Tibial nerve (tissue), 4 donors: Measurements from ENCODE around the gene CALML5. TPM values are rescaled to one million over a fixed set of nuclear protein-coding genes. Genes with fewer than 3 reads are reported as not detected.

Experiments
- DNase-seq, 2 donors: peaks; one replicate each; pipeline ENCODE4 v3.0.0-alpha.2; 2019; ENCODE audit warnings: low spot score in 2 of 2
- H3K27ac ChIP-seq, 4 donors: fragments of 200-600 bp; sonication (generic) in 3 of 4; one replicate each; pipeline ENCODE4 v1.5.1; 2017 to 2019; ENCODE audit warnings: mild to moderate bottlenecking in 1 of 4
- H3K27me3 ChIP-seq, 2 donors: fragments of 200-600 bp; sonication (generic) in 1 of 2; one replicate each; pipeline versions ENCODE4 v1.5.1 to v1.6.0; 2017 to 2019
- H3K36me3 ChIP-seq, 3 donors: fragments of 200-600 bp; sonication (generic); one replicate each; pipeline ENCODE4 v1.5.1; 2018 to 2019
- H3K4me1 ChIP-seq, 4 donors: fragments of 200-600 bp; sonication (generic) in 3 of 4; one replicate each; pipeline ENCODE4 v1.5.1; 2017 to 2019
- H3K4me3 ChIP-seq, 4 donors: fragments of 200-600 bp; sonication (generic) in 3 of 4; one replicate each; pipeline ENCODE4 v1.5.1; 2017 to 2019; ENCODE audit warnings: mild to moderate bottlenecking in 1 of 4, moderate library complexity in 1 of 4
- H3K9me3 ChIP-seq, 4 donors: fragments of 200-600 bp; sonication (generic) in 3 of 4; one replicate each; pipeline ENCODE4 v1.5.1; 2017 to 2019
- CTCF ChIP-seq, 5 experiments: fragments of 200-600 bp in 3 of 5; fragments of 450-650 bp in 2 of 5; sonication (generic) in 3 of 5; IDR thresholded peaks; one replicate each; pipeline ENCODE4 v1.5.1; 2016 to 2019; ENCODE audit warnings: antibody characterized with exemption in 5 of 5, mild to moderate bottlenecking in 3 of 5, moderate library complexity in 2 of 5
- EP300 ChIP-seq, 2 donors: sonication (generic); formaldehyde crosslinking; IDR thresholded peaks; one replicate each; pipeline ENCODE4 v1.6.1; 2017; ENCODE audit warnings: antibody characterized with exemption in 2 of 2, mild to moderate bottlenecking in 1 of 2
- POLR2A ChIP-seq, 2 donors: fragments of 450-650 bp; IDR thresholded peaks; one replicate each; pipeline ENCODE4 v1.6.1; 2017; ENCODE audit warnings: antibody characterized with exemption in 2 of 2, mild to moderate bottlenecking in 2 of 2, moderate library complexity in 2 of 2
- WGBS, 2 donors: methylation state at CpG; one replicate each; pipeline ENCODE4 v1.1.5; 2018; 5-methylcytosine and 5-hydroxymethylcytosine counted together
- total RNA-seq, 4 donors: library from RNA; depleted of rRNA; stranded (reverse); fragments of >200 nt; gene quantifications; one replicate each; pipeline ENCODE4 v1.1.0, GENCODE V29; 2016

CALML5 gene
- total RNA-seq, 4 donors from 2014 or later = not detected

- Histone ChIP-seq H3K9me3 (no peaks in the 10 kb centered on the region), H3K4me1 (peaks cover 0 to 24% (median 3%) of the 10 kb centered on the region in 4 donors), H3K27ac (no peak overlapping the region), H3K4me3 (no peak overlapping the region), H3K27me3 (no peaks in the 10 kb centered on the region), H3K36me3 (no peaks in the 10 kb centered on the region)
- DNase-seq = no peak
- TF ChIP-seq POLR2A (IDR thresholded peaks at IDR 0.05) (no peak), CTCF (IDR thresholded peaks at IDR 0.05) (no peak), EP300 (IDR thresholded peaks at IDR 0.05) (no peak)
- WGBS, 2 donors = 89 to 91% methylated on average over 21 of the region's 21 CpGs
These were observed 33.8 kb upstream of the CALML5 start for GRCh38 chr10:5533098-5533731.

- H3K27me3 ChIP-seq = no peaks in the 10 kb centered on the region
- H3K36me3 ChIP-seq = no peaks in the 10 kb centered on the region
- H3K4me1 ChIP-seq = peaks cover 0 to 24% (median 3%) of the 10 kb centered on the region in 4 donors
- no peaks in the 10 kb centered on the region for H3K9me3 ChIP-seq
- WGBS, 2 donors = 78 to 94% methylated on average over 6 of the region's 6 CpGs
- H3K4me3 ChIP-seq = no peak overlapping the region
- DNase-seq = no peak
- TF ChIP-seq POLR2A (IDR thresholded peaks at IDR 0.05) = no peak
- TF ChIP-seq CTCF (IDR thresholded peaks at IDR 0.05) = no peak
- no peak for TF ChIP-seq EP300 (IDR thresholded peaks at IDR 0.05)
- H3K27ac ChIP-seq = no peak overlapping the region
These were observed 33.3 kb upstream of the CALML5 start for GRCh38 chr10:5532618-5533097.

- no peaks in the 10 kb centered on the region for H3K27me3 ChIP-seq
- H3K4me3 ChIP-seq = no peak overlapping the region
- no peak overlapping the region for H3K27ac ChIP-seq
- no peaks in the 10 kb centered on the region for H3K36me3 ChIP-seq
- no peak for DNase-seq
- H3K4me1 ChIP-seq = peaks cover 0 to 24% (median 3%) of the 10 kb centered on the region in 4 donors
- no peaks in the 10 kb centered on the region for H3K9me3 ChIP-seq
- WGBS, 2 donors = 92 to 93% methylated on average over 10 of the region's 10 CpGs
- no peak for TF ChIP-seq EP300 (IDR thresholded peaks at IDR 0.05)
- no peak for TF ChIP-seq POLR2A (IDR thresholded peaks at IDR 0.05)
- no peak for TF ChIP-seq CTCF (IDR thresholded peaks at IDR 0.05)
These were observed 32.9 kb upstream of the CALML5 start for GRCh38 chr10:5532307-5532605.

- Histone ChIP-seq H3K36me3 (no peaks in the 10 kb centered on the region), H3K27me3 (no peaks in the 10 kb centered on the region), H3K4me1 (peaks cover 0 to 24% (median 3%) of the 10 kb centered on the region in 4 donors), H3K27ac (no peak overlapping the region), H3K9me3 (no peaks in the 10 kb centered on the region), H3K4me3 (no peak overlapping the region)
- DNase-seq = no peak
- no peak for TF ChIP-seq CTCF (IDR thresholded peaks at IDR 0.05)
- TF ChIP-seq EP300 (IDR thresholded peaks at IDR 0.05) = no peak
- no peak for TF ChIP-seq POLR2A (IDR thresholded peaks at IDR 0.05)
- 67 to 72% methylated on average over 10 of the region's 10 CpGs for WGBS, 2 donors
These were observed 32.4 kb upstream of the CALML5 start for GRCh38 chr10:5531558-5532306.

- no peak for DNase-seq
- WGBS, 2 donors = 93 to 95% methylated on average over 16 of the region's 16 CpGs
- Histone ChIP-seq H3K9me3 (no peaks in the 10 kb centered on the region), H3K27ac (no peak overlapping the region), H3K27me3 (no peaks in the 10 kb centered on the region), H3K4me1 (peaks cover 0 to 24% (median 2%) of the 10 kb centered on the region in 4 donors), H3K4me3 (no peak overlapping the region), H3K36me3 (no peaks in the 10 kb centered on the region)
- TF ChIP-seq CTCF (IDR thresholded peaks at IDR 0.05) (no peak), EP300 (IDR thresholded peaks at IDR 0.05) (no peak), POLR2A (IDR thresholded peaks at IDR 0.05) (no peak)
These were observed 31.6 kb upstream of the CALML5 start for GRCh38 chr10:5530846-5531557.
